HFFc6 (cell line): ENCODE data around the gene SLC26A6. TPM values are rescaled to one million over a fixed set of nuclear protein-coding genes. Genes with fewer than 3 reads are reported as not detected.

Experiments
- DNase-seq: peaks from one replicate; pipeline ENCODE4 v3.0.0-alpha.2; 2018
- H3K27ac Mint-ChIP-seq: 2 replicates; pipeline ENCODE4 v1.8.0; 2020; ENCODE audit warnings: mild to moderate bottlenecking, mixed read lengths
- H3K27me3 Mint-ChIP-seq: 2 replicates; pipeline ENCODE4 v1.8.0; 2021; ENCODE audit warnings: mild to moderate bottlenecking, moderate library complexity, mixed read lengths; ENCODE audit not compliant: insufficient read depth
- H3K36me3 Mint-ChIP-seq: 2 replicates; pipeline ENCODE4 v1.8.0; 2021; ENCODE audit warnings: low read depth, mixed read lengths
- H3K4me1 Mint-ChIP-seq: 2 replicates; pipeline ENCODE4 v1.8.0; 2020; ENCODE audit warnings: low read depth, mixed read lengths
- H3K4me3 Mint-ChIP-seq: 2 replicates; pipeline ENCODE4 v1.8.0; 2020; ENCODE audit warnings: mild to moderate bottlenecking, moderate library complexity, mixed read lengths
- H3K9me3 Mint-ChIP-seq: 2 replicates; pipeline ENCODE4 v1.8.0; 2020; ENCODE audit warnings: mild to moderate bottlenecking, mixed read lengths
- CTCF ChIP-seq: fragments of 200-600 bp; sonication (generic); IDR thresholded peaks from 2 replicates; pipeline ENCODE4 v1.5.0; 2021; ENCODE audit warnings: antibody characterized with exemption, mild to moderate bottlenecking
- total RNA-seq, 6 experiments: library from RNA; stranded (reverse); fragmentation: NEBNext Ultra II Directional; extraction: Animal tissue kit (Norgen Biotek cat#: 25700); gene quantifications; 2 replicates in 1 of 6; 3 replicates in 5 of 6; pipeline ENCODE4 v1.2.3, GENCODE V29; 2021

SLC26A6 gene
- total RNA-seq, 6 experiments from 2014 or later, result 15.1 to 19.6 (median 17.5) TPM

- Mint-ChIP-seq H3K36me3 (peaks cover 30% of the 10 kb centered on the region), H3K27ac (no peak overlapping the region), H3K27me3 (no peaks in the 10 kb centered on the region; the same call in 1 of the 2 replicates), H3K9me3 (no peaks in the 10 kb centered on the region), H3K4me1 (peaks cover 13% of the 10 kb centered on the region), H3K4me3 (no peak overlapping the region)
- no peak for DNase-seq
- no peak for TF ChIP-seq CTCF
Measured at GRCh38 chr3:48674505-48674904, 39.2 kb upstream of the SLC26A6 start.

- Mint-ChIP-seq H3K4me1 (no peaks in the 10 kb centered on the region), H3K27me3 (no peaks in the 10 kb centered on the region), H3K4me3 (no peak overlapping the region), H3K9me3 (no peaks in the 10 kb centered on the region), H3K27ac (no peak overlapping the region), H3K36me3 (peaks cover 19% of the 10 kb centered on the region)
- DNase-seq, result no peak
- no peak for TF ChIP-seq CTCF
Measured at GRCh38 chr3:48672522-48672921, 37.3 kb upstream of the SLC26A6 start.

- Mint-ChIP-seq H3K27me3 (peaks cover 8% of the 10 kb centered on the region), H3K36me3 (peaks cover 17% of the 10 kb centered on the region; the same call in 1 of the 2 replicates), H3K9me3 (peaks cover under 1% of the 10 kb centered on the region), H3K27ac (no peak overlapping the region), H3K4me1 (peaks cover 17% of the 10 kb centered on the region), H3K4me3 (no peak overlapping the region)
- no peak for TF ChIP-seq CTCF
- no peak for DNase-seq
Measured at GRCh38 chr3:48664929-48665328, 29.7 kb upstream of the SLC26A6 start.

- TF ChIP-seq CTCF, result peak; percentile 41
- DNase-seq, result no peak
- H3K27ac Mint-ChIP-seq, result peak overlapping the region; percentile 99
- peaks cover 3% of the 10 kb centered on the region for H3K9me3 Mint-ChIP-seq
- peak overlapping the region; percentile 88 for H3K4me3 Mint-ChIP-seq
- peaks cover 8% of the 10 kb centered on the region for H3K27me3 Mint-ChIP-seq
- peaks cover 17% of the 10 kb centered on the region for H3K4me1 Mint-ChIP-seq
- H3K36me3 Mint-ChIP-seq, result peaks cover 18% of the 10 kb centered on the region; the same call in 1 of the 2 replicates
Measured at GRCh38 chr3:48664313-48664644, 29.0 kb upstream of the SLC26A6 start.

GRCh38 chr3:48663489-48664312 lies 28.4 kb upstream of the SLC26A6 start:
- TF ChIP-seq CTCF, result peak; percentile 88
- Mint-ChIP-seq H3K4me1 (peaks cover 17% of the 10 kb centered on the region), H3K27ac (peak overlapping the region; percentile 99), H3K4me3 (peak overlapping the region; percentile 88), H3K9me3 (peaks cover 3% of the 10 kb centered on the region), H3K36me3 (peaks cover 24% of the 10 kb centered on the region; the same call in 1 of the 2 replicates), H3K27me3 (peaks cover 11% of the 10 kb centered on the region)
- peak; percentile 99 for DNase-seq
